CD4-positive, alpha-beta T cell treated with Interleukin-4 for 1 hour (primary cell): ENCODE data around the gene POLR2J3.

Source experiments
- DNase-seq, 2 donors: peaks; one replicate each; pipeline ENCODE4 v3.0.0-alpha.2; 2020 to 2022

POLR2J3 gene

DNA sequence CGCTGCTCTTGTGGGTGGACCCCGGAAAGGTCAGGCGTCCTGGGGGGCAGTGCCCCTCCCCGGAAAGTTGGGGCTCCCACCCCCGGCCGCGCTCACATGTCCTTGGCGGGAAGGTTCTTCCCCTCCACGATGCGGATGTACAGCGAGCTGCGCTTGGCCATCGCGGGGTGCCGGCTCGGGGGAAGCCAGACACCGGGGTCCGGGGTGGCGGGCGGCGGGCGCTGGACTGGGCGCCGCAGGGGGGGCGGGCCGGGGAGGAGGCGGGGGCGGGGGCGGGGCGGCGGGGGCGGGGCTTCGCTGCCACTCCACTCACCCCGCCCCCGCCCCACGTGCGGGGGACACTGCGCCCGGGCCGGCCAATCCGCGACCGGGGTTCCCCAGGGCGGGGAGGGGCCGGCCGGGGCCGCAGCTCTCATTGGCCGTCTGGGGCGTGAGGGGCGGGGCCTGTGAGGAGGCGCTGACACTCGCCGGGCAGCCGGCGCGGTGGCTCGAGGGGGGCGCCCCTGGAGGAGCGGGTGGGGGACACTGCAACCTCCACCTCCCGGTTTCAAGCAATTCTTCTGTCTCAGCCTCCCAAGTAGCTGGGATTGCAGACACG is 54.7 kb downstream of the POLR2J3 start, which contains the start of gene RASA4B:
Gene RASA4B (minus strand): TSS at position 228 of the 598 bp plus-strand sequence. CDS start 67 bp downstream, at position 161.
- DNase-seq: peak in 1 of 2 donors; percentile 33
